ENCODE data around the gene MTHFD1L. TPM values are rescaled to one million over a fixed set of nuclear protein-coding genes. Genes with fewer than 3 reads are reported as not detected.

MTHFD1L gene
- total RNA-seq, 1 donor: 4.0 TPM

GRCh38 chr6:151089978-151090377 lies 224.5 kb downstream of the MTHFD1L start:
- H3K9me3 ChIP-seq (ENCODE audit: low read depth, low read length): no peaks in the 10 kb centered on the region
- H3K4me3 ChIP-seq (ENCODE audit: low read length): no peak overlapping the region
- no peaks in the 10 kb centered on the region for H3K27me3 ChIP-seq (ENCODE audit: insufficient read depth, low read length)

GRCh38 chr6:151091571-151091970 lies 226.1 kb downstream of the MTHFD1L start:
- Histone ChIP-seq H3K4me3 (ENCODE audit: low read length) (no peak overlapping the region), H3K9me3 (ENCODE audit: low read depth, low read length) (no peaks in the 10 kb centered on the region), H3K27me3 (ENCODE audit: insufficient read depth, low read length) (no peaks in the 10 kb centered on the region), H3K4me1 (ENCODE audit: insufficient read depth, low read length) (no peaks in the 10 kb centered on the region)

More at GRCh38 chr6:151089978-151090377, 224.5 kb downstream of the MTHFD1L start:
- H3K4me1 ChIP-seq (ENCODE audit: insufficient read depth, low read length): no peaks in the 10 kb centered on the region

GRCh38 chr6:151092591-151092990 lies 227.1 kb downstream of the MTHFD1L start:
- H3K4me1 ChIP-seq (ENCODE audit: insufficient read depth, low read length): no peaks in the 10 kb centered on the region

GRCh38 chr6:151093706-151094105 lies 228.2 kb downstream of the MTHFD1L start:
- H3K9me3 ChIP-seq (ENCODE audit: low read depth, low read length): no peaks in the 10 kb centered on the region
- H3K4me3 ChIP-seq (ENCODE audit: low read length): no peak overlapping the region
- H3K27me3 ChIP-seq (ENCODE audit: insufficient read depth, low read length): no peaks in the 10 kb centered on the region

More at GRCh38 chr6:151092591-151092990, 227.1 kb downstream of the MTHFD1L start:
- Histone ChIP-seq H3K4me3 (ENCODE audit: low read length) (no peak overlapping the region), H3K27me3 (ENCODE audit: insufficient read depth, low read length) (no peaks in the 10 kb centered on the region), H3K9me3 (ENCODE audit: low read depth, low read length) (no peaks in the 10 kb centered on the region)

GRCh38 chr6:151095538-151096254 lies 230.2 kb downstream of the MTHFD1L start:
- Histone ChIP-seq H3K9me3 (ENCODE audit: low read depth, low read length) (no peaks in the 10 kb centered on the region), H3K4me3 (ENCODE audit: low read length) (no peak overlapping the region), H3K4me1 (ENCODE audit: insufficient read depth, low read length) (no peaks in the 10 kb centered on the region), H3K27me3 (ENCODE audit: insufficient read depth, low read length) (no peaks in the 10 kb centered on the region)

More at GRCh38 chr6:151093706-151094105, 228.2 kb downstream of the MTHFD1L start:
- H3K4me1 ChIP-seq (ENCODE audit: insufficient read depth, low read length): no peaks in the 10 kb centered on the region

GRCh38 chr6:151096255-151096612 lies 230.7 kb downstream of the MTHFD1L start:
- Histone ChIP-seq H3K27me3 (ENCODE audit: insufficient read depth, low read length) (no peaks in the 10 kb centered on the region), H3K9me3 (ENCODE audit: low read depth, low read length) (no peaks in the 10 kb centered on the region), H3K4me3 (ENCODE audit: low read length) (no peak overlapping the region), H3K4me1 (ENCODE audit: insufficient read depth, low read length) (no peaks in the 10 kb centered on the region)

- no peaks in the 10 kb centered on the region for H3K27me3 ChIP-seq (ENCODE audit: insufficient read depth, low read length)
- H3K4me1 ChIP-seq (ENCODE audit: insufficient read depth, low read length): no peaks in the 10 kb centered on the region
- H3K4me3 ChIP-seq (ENCODE audit: low read length): no peak overlapping the region
- H3K9me3 ChIP-seq (ENCODE audit: low read depth, low read length): no peaks in the 10 kb centered on the region
Measured at GRCh38 chr6:151096691-151097606, 231.4 kb downstream of the MTHFD1L start.

- Histone ChIP-seq H3K27me3 (ENCODE audit: insufficient read depth, low read length) (no peaks in the 10 kb centered on the region), H3K4me3 (ENCODE audit: low read length) (no peak overlapping the region), H3K9me3 (ENCODE audit: low read depth, low read length) (no peaks in the 10 kb centered on the region), H3K4me1 (ENCODE audit: insufficient read depth, low read length) (no peaks in the 10 kb centered on the region)
Measured at GRCh38 chr6:151098166-151098565, 232.7 kb downstream of the MTHFD1L start.

GRCh38 chr6:151100326-151100725 lies 234.8 kb downstream of the MTHFD1L start:
- H3K9me3 ChIP-seq (ENCODE audit: low read depth, low read length): no peaks in the 10 kb centered on the region
- H3K27me3 ChIP-seq (ENCODE audit: insufficient read depth, low read length): no peaks in the 10 kb centered on the region
- no peaks in the 10 kb centered on the region for H3K4me1 ChIP-seq (ENCODE audit: insufficient read depth, low read length)
- H3K4me3 ChIP-seq (ENCODE audit: low read length): no peak overlapping the region

- no peaks in the 10 kb centered on the region for H3K9me3 ChIP-seq (ENCODE audit: low read depth, low read length)
- no peaks in the 10 kb centered on the region for H3K27me3 ChIP-seq (ENCODE audit: insufficient read depth, low read length)
- no peaks in the 10 kb centered on the region for H3K4me1 ChIP-seq (ENCODE audit: insufficient read depth, low read length)
- H3K4me3 ChIP-seq (ENCODE audit: low read length): no peak overlapping the region
Measured at GRCh38 chr6:151101161-151101815, 235.8 kb downstream of the MTHFD1L start.

- no peaks in the 10 kb centered on the region for H3K4me1 ChIP-seq (ENCODE audit: insufficient read depth, low read length)
- no peaks in the 10 kb centered on the region for H3K9me3 ChIP-seq (ENCODE audit: low read depth, low read length)
- H3K4me3 ChIP-seq (ENCODE audit: low read length): no peak overlapping the region
Measured at GRCh38 chr6:151101816-151102694, 236.6 kb downstream of the MTHFD1L start.

GRCh38 chr6:151103266-151103665 lies 237.8 kb downstream of the MTHFD1L start:
- H3K4me3 ChIP-seq (ENCODE audit: low read length): no peak overlapping the region
- no peaks in the 10 kb centered on the region for H3K9me3 ChIP-seq (ENCODE audit: low read depth, low read length)
- H3K4me1 ChIP-seq (ENCODE audit: insufficient read depth, low read length): no peaks in the 10 kb centered on the region
- no peaks in the 10 kb centered on the region for H3K27me3 ChIP-seq (ENCODE audit: insufficient read depth, low read length)

More at GRCh38 chr6:151101816-151102694, 236.6 kb downstream of the MTHFD1L start:
- no peaks in the 10 kb centered on the region for H3K27me3 ChIP-seq (ENCODE audit: insufficient read depth, low read length)

GRCh38 chr6:151107897-151108427 lies 242.5 kb downstream of the MTHFD1L start:
- H3K27me3 ChIP-seq (ENCODE audit: insufficient read depth, low read length): no peaks in the 10 kb centered on the region
- no peaks in the 10 kb centered on the region for H3K4me1 ChIP-seq (ENCODE audit: insufficient read depth, low read length)
- H3K4me3 ChIP-seq (ENCODE audit: low read length): no peak overlapping the region
- H3K9me3 ChIP-seq (ENCODE audit: low read depth, low read length): no peaks in the 10 kb centered on the region

GRCh38 chr6:151108548-151108947 lies 243.0 kb downstream of the MTHFD1L start:
- Histone ChIP-seq H3K9me3 (ENCODE audit: low read depth, low read length) (no peaks in the 10 kb centered on the region), H3K4me3 (ENCODE audit: low read length) (no peak overlapping the region), H3K27me3 (ENCODE audit: insufficient read depth, low read length) (no peaks in the 10 kb centered on the region), H3K4me1 (ENCODE audit: insufficient read depth, low read length) (no peaks in the 10 kb centered on the region)

Data from mononuclear cell (primary cell).